Keratinocyte (primary cell): ENCODE measurements around the gene MICAL1. TPM values are rescaled to one million over a fixed set of nuclear protein-coding genes. Genes with fewer than 3 reads are reported as not detected.

Source experiments
- DNase-seq: peaks from one replicate; pipeline ENCODE4 v3.0.0-alpha.2; 2011; ENCODE audit warnings: low read depth, missing footprints, low spot score
- FAIRE-seq: peaks from 2 replicates; lab custom pipeline; 2011; peaks lifted over from hg19 to GRCh38; lab: Jason Lieb, UNC
- H2AFZ ChIP-seq: 2 replicates; pipeline ENCODE4 v1.6.0; 2012; ENCODE audit warnings: low read length, control low read depth, inconsistent platforms; ENCODE audit not compliant: control insufficient read depth
- H3K27ac ChIP-seq: 2 replicates; pipeline ENCODE4 v1.5.1; 2011; ENCODE audit warnings: low read length; ENCODE audit not compliant: control insufficient read depth, insufficient read depth
- H3K27me3 ChIP-seq: 3 replicates; pipeline ENCODE4 v1.6.0; 2011; ENCODE audit warnings: low read length; ENCODE audit not compliant: control insufficient read depth, insufficient read depth; ENCODE audit errors: extremely low read depth
- H3K36me3 ChIP-seq, 2 experiments: 2 replicates in 1 of 2; 3 replicates in 1 of 2; pipeline ENCODE4 v1.5.1; 2011; ENCODE audit warnings: low read length in 2 of 2, mild to moderate bottlenecking in 1 of 2; ENCODE audit not compliant: control insufficient read depth in 2 of 2, insufficient read depth in 2 of 2; ENCODE audit errors: extremely low read depth in 1 of 2
- H3K4me1 ChIP-seq: 3 replicates; pipeline ENCODE4 v1.5.1; 2011; ENCODE audit warnings: low read length; ENCODE audit not compliant: control insufficient read depth, insufficient read depth; ENCODE audit errors: extremely low read depth
- H3K4me2 ChIP-seq: 3 replicates; pipeline ENCODE4 v1.6.0; 2011; ENCODE audit warnings: low read depth, low read length; ENCODE audit not compliant: control insufficient read depth, insufficient read depth; ENCODE audit errors: extremely low read depth
- H3K4me3 ChIP-seq, 3 experiments: fragments of 200-600 bp in 1 of 3; sonication (generic) in 1 of 3; 2 replicates in 2 of 3; 3 replicates in 1 of 3; pipeline ENCODE4 v1.5.1; 2011 to 2016; ENCODE audit warnings: low read length in 3 of 3, mild to moderate bottlenecking in 3 of 3, control low read depth in 2 of 3, inconsistent platforms in 1 of 3, low read depth in 1 of 3, mixed read lengths in 1 of 3, mixed run types in 1 of 3, moderate library complexity in 1 of 3; ENCODE audit not compliant: control insufficient read depth in 2 of 3, insufficient read depth in 2 of 3; ENCODE audit errors: extremely low read depth in 1 of 3
- H3K79me2 ChIP-seq: 2 replicates; pipeline ENCODE4 v1.6.0; 2012; ENCODE audit warnings: low read length; ENCODE audit not compliant: control insufficient read depth, insufficient read depth
- H3K9ac ChIP-seq: 3 replicates; pipeline ENCODE4 v1.6.0; 2011; ENCODE audit warnings: low read length; ENCODE audit not compliant: control insufficient read depth, insufficient read depth; ENCODE audit errors: extremely low read depth
- H3K9me1 ChIP-seq: 3 replicates; pipeline ENCODE4 v1.6.0; 2011; ENCODE audit warnings: low read length; ENCODE audit not compliant: control insufficient read depth, insufficient read depth; ENCODE audit errors: extremely low read depth
- H3K9me3 ChIP-seq: 2 replicates; pipeline ENCODE4 v1.5.1; 2012; ENCODE audit warnings: low read depth, low read length; ENCODE audit not compliant: control insufficient read depth
- H4K20me1 ChIP-seq: 3 replicates; pipeline ENCODE4 v1.6.0; 2011; ENCODE audit warnings: low read length; ENCODE audit not compliant: control insufficient read depth, insufficient read depth; ENCODE audit errors: extremely low read depth
- CTCF ChIP-seq, 3 experiments: IDR thresholded peaks in 1 of 3; conservative IDR thresholded peaks in 1 of 3; optimal IDR thresholded peaks in 1 of 3; 2 replicates in 2 of 3; 3 replicates in 1 of 3; pipeline versions ENCODE3 to v1.5.1; 2011; ENCODE audit warnings: low read length in 3 of 3, mild to moderate bottlenecking in 3 of 3, moderate library complexity in 2 of 3, control low read depth in 1 of 3, inconsistent platforms in 1 of 3; ENCODE audit not compliant: insufficient read depth in 2 of 3; ENCODE audit errors: extremely low read depth in 1 of 3
- EZH2 ChIP-seq: IDR thresholded peaks from one replicate; pipeline ENCODE4 v1.6.1; 2012; ENCODE audit warnings: inconsistent platforms, mild to moderate bottlenecking, low read length, moderate library complexity
- dilution Hi-C: fragments of 300-500 bp; cut with MboI; formaldehyde crosslinking; loops from one replicate; pipeline ENCODE4 v1.7.0; 2020; ENCODE audit warnings: low sequenced_read_pairs; ENCODE audit not compliant: extremely low pct_ligation_motif_present
- polyA plus RNA-seq, 5 experiments: library from polyadenylated mRNA; depleted of rRNA in 3 of 5; stranded (reverse) in 3 of 5; stranded (forward) in 1 of 5; unstranded in 1 of 5; fragments of >200 nt; gene quantifications; 1 replicate in 1 of 5; 2 replicates in 3 of 5; 3 replicates in 1 of 5; pipeline versions ENCODE4 v1.2.1 to v1.2.3, GENCODE V29; 2011 to 2012; ENCODE audit warnings: missing spikeins in 2 of 5, low read depth in 1 of 5, low replicate concordance in 1 of 5

The MICAL1 gene
- polyA plus RNA-seq, 1 donor (not counting 4 experiments of a cell fraction or from before 2014, with no cell fraction given), result 25.6 TPM

DNA sequence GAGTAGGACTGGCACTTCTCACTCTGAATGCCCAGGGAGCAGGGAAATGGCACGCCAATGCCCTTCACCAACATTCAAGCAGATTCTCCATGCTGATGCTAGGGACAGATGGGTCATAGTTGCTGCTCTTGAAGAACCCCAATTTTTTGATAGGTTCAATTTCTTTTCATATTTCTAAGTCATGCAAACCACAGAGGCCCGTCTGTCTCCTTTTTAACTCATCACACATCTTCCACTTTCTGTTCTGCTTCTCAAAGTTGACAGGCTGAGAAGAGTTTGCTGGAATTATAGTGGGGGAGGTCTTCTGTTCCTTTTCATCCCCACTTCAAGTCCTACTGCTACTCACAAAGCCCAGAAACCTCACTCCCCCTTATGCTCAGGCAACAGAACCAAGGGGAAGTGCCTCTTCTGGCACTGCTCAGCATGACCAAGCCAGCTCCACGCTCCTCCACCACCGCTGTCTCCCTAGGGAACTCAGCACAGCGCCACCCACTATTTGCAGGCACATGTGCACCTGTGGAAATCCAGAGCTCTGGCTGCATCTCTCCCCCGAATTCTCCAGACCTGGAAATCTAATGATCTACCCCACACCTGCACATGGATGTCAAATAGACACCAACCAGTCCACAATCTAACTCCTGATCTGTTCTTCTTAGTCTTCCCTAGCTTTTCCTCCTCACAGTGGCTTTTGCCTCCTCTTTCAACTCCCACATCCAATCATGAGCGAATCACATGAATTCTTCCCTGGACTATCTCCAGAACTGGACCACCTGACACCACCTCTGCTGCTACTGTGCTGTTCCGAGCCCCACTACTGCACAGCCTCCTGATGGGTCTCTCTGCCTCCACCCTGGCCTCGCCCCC is 16.8 kb upstream of the MICAL1 start:
- H3K27me3 ChIP-seq, result no peaks in the 10 kb centered on the region
- no peaks in the 10 kb centered on the region for H4K20me1 ChIP-seq
- peaks cover 37 to 42% of the 10 kb centered on the region in 2 experiments for H3K36me3 ChIP-seq
- dilution Hi-C loops, result no loop called here
- H3K4me1 ChIP-seq, result no peaks in the 10 kb centered on the region
- no peak overlapping the region for H3K27ac ChIP-seq
- DNase-seq, result no peak
- no peak overlapping the region for H2AFZ ChIP-seq
- no peak overlapping the region for H3K9ac ChIP-seq
- no peak overlapping the region for H3K4me2 ChIP-seq
- no peaks in the 10 kb centered on the region for H3K9me3 ChIP-seq
- H3K79me2 ChIP-seq, result peaks cover 9% of the 10 kb centered on the region
- TF ChIP-seq EZH2 (no peak), CTCF (optimal IDR thresholded peaks at IDR 0.05 in 1 of 3, IDR thresholded peaks at IDR 0.05 in 1 of 3, conservative IDR thresholded peaks at IDR 0.05 in 1 of 3; ENCODE audit: extremely low read depth in 1 of 3, insufficient read depth in 2 of 3, low read length in 3 of 3) (no peak)
- FAIRE-seq, result no peak
- no peak overlapping the region for H3K4me3 ChIP-seq
- H3K9me1 ChIP-seq, result no peaks in the 10 kb centered on the region

DNA sequence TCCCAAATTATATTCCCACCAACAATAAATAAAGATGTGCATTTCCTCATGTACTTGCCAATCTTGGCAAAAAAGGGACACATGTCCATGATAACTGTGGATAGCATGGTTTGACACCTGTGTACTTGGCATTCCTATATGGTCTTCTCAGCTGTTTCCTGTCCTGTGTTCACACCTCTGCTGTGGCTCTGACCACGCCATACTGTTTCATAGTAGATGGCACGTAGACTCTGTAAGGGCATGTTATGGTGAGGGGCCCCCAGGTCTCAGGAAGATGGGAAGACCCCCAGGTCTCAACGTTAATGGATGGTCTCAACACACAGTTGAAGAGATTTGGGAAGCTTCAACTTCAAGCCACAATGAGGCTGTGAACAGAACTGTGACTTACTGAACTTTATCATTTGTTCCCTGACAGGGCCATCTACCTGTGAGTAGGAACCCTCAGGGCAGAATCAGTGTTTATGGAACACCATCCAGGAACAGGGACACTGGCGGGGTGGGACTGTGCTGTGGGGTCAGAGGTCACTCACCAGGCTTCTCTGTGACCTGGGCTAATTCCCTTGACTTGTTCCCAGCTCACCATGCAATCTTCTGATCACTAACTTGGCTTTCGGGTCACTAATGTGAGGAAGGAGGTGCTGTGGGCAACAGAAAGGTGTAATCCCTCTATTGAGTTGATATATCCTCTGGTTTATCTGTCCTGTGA is 15.7 kb upstream of the MICAL1 start:
- Histone ChIP-seq H3K9me1 (no peaks in the 10 kb centered on the region), H3K4me3 (no peak overlapping the region), H3K27me3 (no peaks in the 10 kb centered on the region), H3K36me3 (peaks cover 37 to 42% of the 10 kb centered on the region in 2 experiments), H3K79me2 (peaks cover 2% of the 10 kb centered on the region), H3K4me1 (no peaks in the 10 kb centered on the region), H3K27ac (no peak overlapping the region), H2AFZ (no peak overlapping the region), H3K9ac (no peak overlapping the region), H3K9me3 (no peaks in the 10 kb centered on the region), H3K4me2 (no peak overlapping the region), H4K20me1 (no peaks in the 10 kb centered on the region)
- dilution Hi-C loops, result no loop called here
- DNase-seq, result no peak
- TF ChIP-seq EZH2, result no peak
- no peak for TF ChIP-seq CTCF (optimal IDR thresholded peaks at IDR 0.05 in 1 of 3, IDR thresholded peaks at IDR 0.05 in 1 of 3, conservative IDR thresholded peaks at IDR 0.05 in 1 of 3; ENCODE audit: extremely low read depth in 1 of 3, insufficient read depth in 2 of 3, low read length in 3 of 3)
- FAIRE-seq, result no peak
